Endothelial cell of umbilical vein (primary cell): ENCODE data around the gene MAN1A2. TPM values are rescaled to one million over a fixed set of nuclear protein-coding genes. Genes with fewer than 3 reads are reported as not detected.

Experiments
- BruUV-seq: library from RNA; stranded (reverse); fragments of 400-500 nt; replicated peaks from 2 replicates; lab custom pipeline; 2021; lab: Mats Ljungman, UMichigan
- CTCF ChIA-PET: fragments of 300-600, 350-600 bp; sonication (Branson Sonifier 250); formaldehyde crosslinking; loops from one replicate; lab custom pipeline; 2021; ENCODE audit warnings: antibody characterized with exemption, inconsistent platforms; lab: Charles Lee
- POLR2A ChIA-PET: fragments of 300-600, 350-600 bp; sonication (Branson Sonifier 250); formaldehyde crosslinking; loops from one replicate; lab custom pipeline; 2021; ENCODE audit warnings: antibody characterized with exemption, inconsistent platforms; lab: Charles Lee
- DNase-seq: peaks from one replicate; pipeline ENCODE4 v3.0.0-alpha.2; 2011; ENCODE audit warnings: low read depth, low spot score
- FAIRE-seq: peaks from 2 replicates; lab custom pipeline; 2011; peaks lifted over from hg19 to GRCh38; lab: Jason Lieb, UNC
- H2AFZ ChIP-seq: 2 replicates; pipeline ENCODE4 v1.6.0; 2012; ENCODE audit warnings: low read depth, low read length, control low read depth, inconsistent platforms
- H3K27ac ChIP-seq: 2 replicates; pipeline ENCODE4 v1.5.1; 2011; ENCODE audit warnings: low read depth, mild to moderate bottlenecking, control low read depth, low read length, moderate library complexity; ENCODE audit not compliant: insufficient read depth
- H3K27me3 ChIP-seq, 2 experiments: 2 replicates each; pipeline versions ENCODE4 v1.6.0 to v1.6.1; 2011; ENCODE audit warnings: low read length in 2 of 2, mixed read lengths in 1 of 2; ENCODE audit not compliant: control insufficient read depth in 2 of 2, insufficient read depth in 2 of 2
- H3K36me3 ChIP-seq, 2 experiments: 2 replicates in 1 of 2; 3 replicates in 1 of 2; pipeline ENCODE4 v1.5.1; 2011; ENCODE audit warnings: low read length in 2 of 2, mild to moderate bottlenecking in 1 of 2, moderate library complexity in 1 of 2; ENCODE audit not compliant: control insufficient read depth in 2 of 2, insufficient read depth in 2 of 2; ENCODE audit errors: extremely low read depth in 1 of 2
- H3K4me1 ChIP-seq: 3 replicates; pipeline ENCODE4 v1.5.1; 2011; ENCODE audit warnings: mild to moderate bottlenecking, low read length; ENCODE audit not compliant: control insufficient read depth, insufficient read depth; ENCODE audit errors: extremely low read depth
- H3K4me2 ChIP-seq: 2 replicates; pipeline ENCODE4 v1.6.1; 2011; ENCODE audit warnings: low read length, control low read depth, mixed read lengths; ENCODE audit not compliant: insufficient read depth
- H3K4me3 ChIP-seq, 3 experiments: fragments of 200-600 bp in 1 of 3; sonication (generic), shearing (Covaris generic) in 1 of 3; replicated peaks in 1 of 3; 2 replicates each; pipeline ENCODE4 v1.5.1; 2011 to 2016; ENCODE audit warnings: control low read depth in 3 of 3, low read length in 3 of 3, mild to moderate bottlenecking in 2 of 3, inconsistent platforms in 1 of 3, low read depth in 1 of 3, moderate library complexity in 1 of 3; ENCODE audit not compliant: insufficient read depth in 1 of 3
- H3K79me2 ChIP-seq: 2 replicates; pipeline ENCODE4 v1.6.0; 2012; ENCODE audit warnings: low read length, inconsistent platforms; ENCODE audit not compliant: control insufficient read depth, insufficient read depth
- H3K9ac ChIP-seq: replicated peaks from 2 replicates; pipeline ENCODE3; 2011; ENCODE audit warnings: low read length, control low read depth; ENCODE audit not compliant: insufficient read depth; ENCODE audit errors: extremely low read depth
- H3K9me1 ChIP-seq: replicated peaks from 3 replicates; pipeline ENCODE4 v1.6.0; 2011; ENCODE audit warnings: mild to moderate bottlenecking, low read length; ENCODE audit not compliant: control insufficient read depth, insufficient read depth; ENCODE audit errors: extremely low read depth
- H3K9me3 ChIP-seq: replicated peaks from 2 replicates; pipeline ENCODE4 v1.5.1; 2012; ENCODE audit warnings: low read length, inconsistent platforms; ENCODE audit not compliant: control insufficient read depth, insufficient read depth
- H4K20me1 ChIP-seq: replicated peaks from 2 replicates; pipeline ENCODE3; 2011; ENCODE audit warnings: mild to moderate bottlenecking, low read length; ENCODE audit not compliant: control insufficient read depth, insufficient read depth; ENCODE audit errors: extremely low read depth
- CTCF ChIP-seq, 2 donors: IDR thresholded peaks; 1 replicate in 1 of 2; 2 replicates in 1 of 2; pipeline ENCODE4 v1.5.1; 2011; ENCODE audit warnings: low read length in 2 of 2, mild to moderate bottlenecking in 2 of 2, moderate library complexity in 2 of 2, control low read depth in 1 of 2, inconsistent platforms in 1 of 2, low read depth in 1 of 2; ENCODE audit not compliant: insufficient read depth in 1 of 2; ENCODE audit errors: extremely low read depth in 1 of 2
- EZH2 ChIP-seq: IDR thresholded peaks from 2 replicates; pipeline ENCODE4 v1.6.1; 2012; ENCODE audit warnings: borderline replicate concordance, low read depth, mild to moderate bottlenecking, moderate library complexity, low read length, inconsistent platforms; ENCODE audit not compliant: severe bottlenecking
- MAX ChIP-seq: IDR thresholded peaks from 2 replicates; pipeline ENCODE4 v1.6.1; 2011; ENCODE audit not compliant: insufficient read depth, insufficient read length
- POLR2A ChIP-seq: IDR thresholded peaks from 2 replicates; pipeline ENCODE4 v1.6.1; 2012; ENCODE audit warnings: low read depth, mild to moderate bottlenecking, control low read depth, low read length
- POLR2AphosphoS5 ChIP-seq: IDR thresholded peaks from 2 replicates; pipeline ENCODE4 v1.6.1; 2012; ENCODE audit warnings: low read depth, mild to moderate bottlenecking, control low read depth, low read length, moderate library complexity; ENCODE audit not compliant: insufficient read depth
- dilution Hi-C: fragments of 300-500 bp; cut with MboI; formaldehyde crosslinking; loops from one replicate; pipeline ENCODE4 v1.15.0; 2019; ENCODE audit warnings: low sequenced_read_pairs; ENCODE audit not compliant: extremely low pct_ligation_motif_present
- intact Hi-C: fragments of 100-400 bp; cut with micrococcal nuclease; formaldehyde crosslinking; loops from one replicate; pipeline ENCODE4 v1.10.0; 2022
- polyA plus RNA-seq, 4 experiments: library from polyadenylated mRNA; depleted of rRNA in 3 of 4; stranded (reverse) in 3 of 4; unstranded in 1 of 4; fragments of >200 nt; gene quantifications; 2 replicates each; pipeline versions ENCODE4 v1.2.1 to v1.2.3, GENCODE V29; 2011 to 2012; ENCODE audit warnings: missing spikeins in 1 of 4
- total RNA-seq: library from RNA; stranded (reverse); gene quantifications from 2 replicates; pipeline ENCODE4 v1.2.3, GENCODE V29; 2021

MAN1A2 gene
- total and polyA plus RNA-seq, 2 donors (not counting 3 experiments of a cell fraction or from before 2014, with no cell fraction given), result 13.5 to 36.2 TPM

GRCh38 chr1:117371441-117372151, 4.3 kb downstream of the MAN1A2 start:
- FAIRE-seq, result no peak
- CTCF ChIA-PET, result no interaction called here
- no peak overlapping the region for H3K27ac ChIP-seq

More at GRCh38 chr1:117371441-117372151, 4.3 kb downstream of the MAN1A2 start:
- no TSS peak for BruUV-seq
- dilution Hi-C loops (no loop called here), intact Hi-C loops (loop anchor here (5.0 kb wide), 1 partner anchor 61 kb away; no protein-coding TSS in a partner anchor)
- H3K27me3 ChIP-seq, result no peaks in the 10 kb centered on the region
- peaks cover 10% of the 10 kb centered on the region for H4K20me1 ChIP-seq
- no peak overlapping the region for H3K4me3 ChIP-seq
- peaks cover 69% of the 10 kb centered on the region for H3K79me2 ChIP-seq
- DNase-seq, result no peak
- no peaks in the 10 kb centered on the region for H3K9me1 ChIP-seq
- POLR2A ChIA-PET, result no interaction called here
- peaks cover 24% of the 10 kb centered on the region for H3K4me1 ChIP-seq
- no peaks in the 10 kb centered on the region for H3K9me3 ChIP-seq
- H2AFZ ChIP-seq, result no peak overlapping the region
- TF ChIP-seq POLR2AphosphoS5 (no peak), CTCF (IDR thresholded peaks at IDR 0.05; ENCODE audit: extremely low read depth in 1 of 2, insufficient read depth in 1 of 2, low read depth in 1 of 2, low read length in 2 of 2) (no peak), EZH2 (no peak), MAX (no peak), POLR2A (no peak)
- no peak overlapping the region for H3K4me2 ChIP-seq
- no peak overlapping the region for H3K9ac ChIP-seq
- H3K36me3 ChIP-seq, result no peaks in the 10 kb centered on the region
